Liver (tissue), 9 donors: ENCODE data around the gene STOX2. TPM values are rescaled to one million over a fixed set of nuclear protein-coding genes. Genes with fewer than 3 reads are reported as not detected.

Experiments used
- DNase-seq: peaks from one replicate; pipeline ENCODE4 v3.0.0-alpha.2; 2017; ENCODE audit warnings: low spot score
- H3K27ac ChIP-seq, 2 donors: one replicate each; pipeline ENCODE4 v1.7.0; 2013; ENCODE audit warnings: inconsistent platforms in 2 of 2, low read length in 2 of 2, control low read depth in 1 of 2, low read depth in 1 of 2, mild to moderate bottlenecking in 1 of 2
- H3K27me3 ChIP-seq, 4 donors: one replicate each; pipeline versions ENCODE4 v1.6.1 to v1.7.0; 2013; ENCODE audit warnings: low read length in 3 of 4, inconsistent platforms in 1 of 4, mild to moderate bottlenecking in 1 of 4, moderate library complexity in 1 of 4; ENCODE audit not compliant: control insufficient read depth in 4 of 4, insufficient read depth in 4 of 4
- H3K36me3 ChIP-seq, 4 donors: one replicate each; pipeline versions ENCODE4 v1.6.1 to v1.7.0; 2013; ENCODE audit warnings: low read length in 3 of 4, mild to moderate bottlenecking in 3 of 4, low read depth in 1 of 4, moderate library complexity in 1 of 4; ENCODE audit not compliant: control insufficient read depth in 4 of 4, insufficient read depth in 3 of 4
- H3K4me1 ChIP-seq, 4 donors: one replicate each; pipeline versions ENCODE4 v1.6.1 to v1.7.0; 2013; ENCODE audit warnings: low read length in 3 of 4, mild to moderate bottlenecking in 3 of 4, moderate library complexity in 1 of 4; ENCODE audit not compliant: control insufficient read depth in 4 of 4, insufficient read depth in 4 of 4
- H3K4me3 ChIP-seq, 3 donors: one replicate each; pipeline versions ENCODE4 v1.6.1 to v1.7.0; 2013; ENCODE audit warnings: low read length in 3 of 3, control low read depth in 1 of 3, low read depth in 1 of 3, mild to moderate bottlenecking in 1 of 3
- H3K9ac ChIP-seq, 2 donors: one replicate each; pipeline ENCODE4 v1.7.0; 2013; ENCODE audit warnings: low read length in 2 of 2, mild to moderate bottlenecking in 2 of 2, moderate library complexity in 2 of 2, control low read depth in 1 of 2, low read depth in 1 of 2
- H3K9me3 ChIP-seq, 4 donors: one replicate each; pipeline versions ENCODE4 v1.6.1 to v1.7.0; 2013; ENCODE audit warnings: low read length in 3 of 4; ENCODE audit not compliant: control insufficient read depth in 4 of 4
- FOXA1 ChIP-seq: IDR thresholded peaks from 2 replicates; pipeline ENCODE4 v1.6.1; 2016; ENCODE audit warnings: antibody characterized with exemption
- FOXA2 ChIP-seq: IDR thresholded peaks from 2 replicates; pipeline ENCODE4 v1.6.1; 2016; ENCODE audit warnings: antibody characterized with exemption
- GABPA ChIP-seq, 2 donors: IDR thresholded peaks in 1 of 2; conservative IDR thresholded peaks in 1 of 2; 2 replicates each; pipeline ENCODE4 v1.6.1; 2016; ENCODE audit warnings: antibody characterized with exemption in 2 of 2, mild to moderate bottlenecking in 1 of 2, moderate library complexity in 1 of 2
- HNF4A ChIP-seq, 2 donors: conservative IDR thresholded peaks; 2 replicates each; pipeline ENCODE4 v1.6.1; 2016; ENCODE audit warnings: antibody characterized with exemption in 2 of 2, mild to moderate bottlenecking in 2 of 2
- NR2F2 ChIP-seq: IDR thresholded peaks from 2 replicates; pipeline ENCODE4 v1.6.1; 2016; ENCODE audit warnings: antibody characterized with exemption
- RAD21 ChIP-seq, 2 donors: IDR thresholded peaks; 2 replicates each; pipeline ENCODE4 v1.6.1; 2016; ENCODE audit warnings: antibody characterized with exemption in 2 of 2, mild to moderate bottlenecking in 2 of 2
- REST ChIP-seq: IDR thresholded peaks from 2 replicates; pipeline ENCODE4 v1.6.1; 2016; ENCODE audit warnings: antibody characterized with exemption, mild to moderate bottlenecking
- RXRA ChIP-seq, 2 donors: IDR thresholded peaks; 2 replicates each; pipeline ENCODE4 v1.6.1; 2017 to 2018; ENCODE audit warnings: antibody characterized with exemption in 2 of 2, mild to moderate bottlenecking in 1 of 2
- SP1 ChIP-seq: IDR thresholded peaks from 2 replicates; pipeline ENCODE4 v1.6.1; 2018; ENCODE audit warnings: antibody characterized with exemption, mild to moderate bottlenecking
- TAF1 ChIP-seq: conservative IDR thresholded peaks from 2 replicates; pipeline ENCODE4 v1.6.1; 2016; ENCODE audit warnings: antibody characterized with exemption, mild to moderate bottlenecking
- YY1 ChIP-seq: IDR thresholded peaks from 2 replicates; pipeline ENCODE4 v1.6.1; 2016; ENCODE audit warnings: antibody characterized with exemption, mild to moderate bottlenecking
- ZBTB33 ChIP-seq: IDR thresholded peaks from 2 replicates; pipeline ENCODE4 v1.6.1; 2016; ENCODE audit warnings: antibody characterized with exemption
- WGBS: extraction: QIAGEN DNeasy Blood & Tissue Kit; methylation state at CpG from one replicate; pipeline ENCODE4 v1.1.7; 2013; 5-methylcytosine and 5-hydroxymethylcytosine counted together
- polyA plus RNA-seq, 2 donors: library from polyadenylated mRNA; stranded (reverse) in 1 of 2; unstranded in 1 of 2; fragments of 200-250 nt in 1 of 2; fragments of >200 nt in 1 of 2; fragmentation: Nextera tagmentation in 1 of 2; extraction: Ambion mirVana in 1 of 2; gene quantifications; one replicate each; pipeline versions ENCODE4 v1.2.1 to v1.2.3, GENCODE V29; 2013 to 2015
- total RNA-seq, 2 donors: library from RNA; depleted of rRNA; stranded (reverse); fragments of >200 nt; gene quantifications; one replicate each; pipeline ENCODE4 v1.2.3, GENCODE V29; 2014
- TF ChIP-seq, protein P1 (sequence below): IDR thresholded peaks from 2 replicates; pipeline ENCODE4 v1.6.1; 2016; ENCODE audit warnings: antibody characterized with exemption
- TF ChIP-seq, protein P2 (sequence below): fragments of 150-350 bp; IDR thresholded peaks from 2 replicates; pipeline ENCODE4 v1.5.1; 2017; ENCODE audit warnings: improper control_type of control experiment, low read depth, low read length; ENCODE audit not compliant: missing input control
- donor health status: healthy.
- donor health status: healthy.
- donor health status: healthy.
- donor health status: healthy.
- donor health status: healthy.

Gene STOX2
- total and polyA plus RNA-seq, 4 donors: 1.4 to 12.6 (median 1.6) TPM

GRCh38 chr4:184007891-184008290 lies 102.8 kb downstream of the STOX2 start:
- Histone ChIP-seq H3K4me3 (no peak overlapping the region), H3K4me1 (no peaks in the 10 kb centered on the region), H3K27ac (no peak overlapping the region), H3K9ac (no peak overlapping the region), H3K36me3 (peaks cover 0 to 9% (median 1%) of the 10 kb centered on the region in 4 donors), H3K27me3 (no peaks in the 10 kb centered on the region), H3K9me3 (no peaks in the 10 kb centered on the region)
- TF ChIP-seq ZBTB33 (no peak), SP1 (no peak), HNF4A (conservative IDR thresholded peaks at IDR 0.05) (no peak), YY1 (no peak), FOXA2 (no peak), RAD21 (IDR thresholded peaks at IDR 0.05) (no peak), FOXA1 (no peak), GABPA (IDR thresholded peaks at IDR 0.05 in 1 of 2, conservative IDR thresholded peaks at IDR 0.05 in 1 of 2) (no peak), TAF1 (no peak), RXRA (IDR thresholded peaks at IDR 0.05) (no peak), REST (no peak), NR2F2 (no peak)
- TF ChIP-seq, protein P1, sequence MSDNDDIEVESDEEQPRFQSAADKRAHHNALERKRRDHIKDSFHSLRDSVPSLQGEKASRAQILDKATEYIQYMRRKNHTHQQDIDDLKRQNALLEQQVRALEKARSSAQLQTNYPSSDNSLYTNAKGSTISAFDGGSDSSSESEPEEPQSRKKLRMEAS: no peak
- TF ChIP-seq, protein P2, sequence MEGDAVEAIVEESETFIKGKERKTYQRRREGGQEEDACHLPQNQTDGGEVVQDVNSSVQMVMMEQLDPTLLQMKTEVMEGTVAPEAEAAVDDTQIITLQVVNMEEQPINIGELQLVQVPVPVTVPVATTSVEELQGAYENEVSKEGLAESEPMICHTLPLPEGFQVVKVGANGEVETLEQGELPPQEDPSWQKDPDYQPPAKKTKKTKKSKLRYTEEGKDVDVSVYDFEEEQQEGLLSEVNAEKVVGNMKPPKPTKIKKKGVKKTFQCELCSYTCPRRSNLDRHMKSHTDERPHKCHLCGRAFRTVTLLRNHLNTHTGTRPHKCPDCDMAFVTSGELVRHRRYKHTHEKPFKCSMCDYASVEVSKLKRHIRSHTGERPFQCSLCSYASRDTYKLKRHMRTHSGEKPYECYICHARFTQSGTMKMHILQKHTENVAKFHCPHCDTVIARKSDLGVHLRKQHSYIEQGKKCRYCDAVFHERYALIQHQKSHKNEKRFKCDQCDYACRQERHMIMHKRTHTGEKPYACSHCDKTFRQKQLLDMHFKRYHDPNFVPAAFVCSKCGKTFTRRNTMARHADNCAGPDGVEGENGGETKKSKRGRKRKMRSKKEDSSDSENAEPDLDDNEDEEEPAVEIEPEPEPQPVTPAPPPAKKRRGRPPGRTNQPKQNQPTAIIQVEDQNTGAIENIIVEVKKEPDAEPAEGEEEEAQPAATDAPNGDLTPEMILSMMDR: no peak
- 87% methylated on average over 3 of the region's 3 CpGs for WGBS
- no peak for DNase-seq

DNA sequence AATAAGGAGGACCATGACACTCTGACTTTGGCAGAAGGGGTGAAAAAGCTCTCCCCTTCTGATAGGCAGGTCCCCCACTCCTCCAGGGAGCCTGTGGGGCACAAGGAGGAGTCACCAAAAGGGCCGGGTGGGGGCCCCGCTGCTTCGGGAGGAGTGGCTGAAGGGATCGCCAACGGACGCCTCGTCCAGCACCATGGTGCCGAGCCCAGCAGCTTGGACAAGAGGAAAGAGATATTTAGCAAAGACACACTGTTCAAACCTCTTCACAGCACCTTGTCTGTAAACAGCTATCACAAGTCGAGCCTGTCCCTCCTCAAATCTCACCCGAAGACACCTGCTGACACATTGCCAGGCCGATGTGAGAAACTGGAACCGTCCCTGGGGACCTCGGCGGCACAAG lies 105.6 kb downstream of the STOX2 start:
- H3K36me3 ChIP-seq: peaks cover 0 to 5% (median 1%) of the 10 kb centered on the region in 4 donors
- H3K4me3 ChIP-seq: no peak overlapping the region
- no peak overlapping the region for H3K27ac ChIP-seq
- TF ChIP-seq FOXA2: no peak
- TF ChIP-seq TAF1: no peak
- no peak for TF ChIP-seq FOXA1
- TF ChIP-seq ZBTB33: no peak
- TF ChIP-seq, protein P1: no peak
- H3K4me1 ChIP-seq: no peaks in the 10 kb centered on the region
- no peak for DNase-seq
- 98% methylated on average over 14 of the region's 14 CpGs for WGBS
- H3K27me3 ChIP-seq: no peaks in the 10 kb centered on the region
- no peaks in the 10 kb centered on the region for H3K9me3 ChIP-seq
- H3K9ac ChIP-seq: no peak overlapping the region
